HepG2 (cell line): Measurements from ENCODE around the gene BTF3L4. TPM values are rescaled to one million over a fixed set of nuclear protein-coding genes. Genes with fewer than 3 reads are reported as not detected.

Source experiments
- ARID5B ChIP-seq: IDR thresholded peaks from 2 replicates; pipeline ENCODE4 v1.4.0; 2020; ENCODE audit warnings: mild to moderate bottlenecking, missing genetic modification reagents
- BCL6 ChIP-seq: IDR thresholded peaks from 2 replicates; pipeline ENCODE4 v1.6.1; 2016; ENCODE audit warnings: missing genetic modification reagents, missing compliant biosample characterization
- CBX5 ChIP-seq: sonication (generic); formaldehyde crosslinking; IDR thresholded peaks from 2 replicates; pipeline ENCODE4 v1.4.0; 2020; ENCODE audit warnings: missing genetic modification reagents, borderline replicate concordance
- MEF2D ChIP-seq: sonication (generic); formaldehyde crosslinking; IDR thresholded peaks from 2 replicates; pipeline ENCODE4 v1.5.1; 2020; ENCODE audit warnings: mild to moderate bottlenecking, missing genetic modification reagents
- MXD4 ChIP-seq: IDR thresholded peaks from 2 replicates; pipeline ENCODE4 v1.6.1; 2016; ENCODE audit warnings: mild to moderate bottlenecking, missing biosample characterization, missing genetic modification reagents
- RXRA ChIP-seq: sonication (generic); formaldehyde crosslinking; IDR thresholded peaks from 2 replicates; pipeline ENCODE4 v1.5.1; 2020; ENCODE audit warnings: missing genetic modification reagents
- ZNF235 ChIP-seq: sonication (generic); formaldehyde crosslinking; IDR thresholded peaks from 2 replicates; pipeline ENCODE4 v1.8.1; 2023; ENCODE audit warnings: mild to moderate bottlenecking, missing genetic modification reagents, borderline replicate concordance
- ZNF441 ChIP-seq: sonication (generic); formaldehyde crosslinking; IDR thresholded peaks from 2 replicates; pipeline ENCODE4 v1.7.0; 2021; ENCODE audit warnings: missing genetic modification reagents, borderline replicate concordance
- ZNF563 ChIP-seq: sonication (generic); formaldehyde crosslinking; IDR thresholded peaks from 2 replicates; pipeline ENCODE4 v1.8.0; 2022; ENCODE audit warnings: mild to moderate bottlenecking, moderate library complexity, missing genetic modification reagents
- ZNF607 ChIP-seq: sonication (generic); formaldehyde crosslinking; IDR thresholded peaks from 2 replicates; pipeline ENCODE4 v1.5.1; 2020; ENCODE audit warnings: missing genetic modification reagents, mild to moderate bottlenecking, borderline replicate concordance
- ZNF639 ChIP-seq: conservative IDR thresholded peaks from 2 replicates; pipeline ENCODE4 v1.6.1; 2018; ENCODE audit warnings: missing genetic modification reagents
- ZNF652 ChIP-seq: IDR thresholded peaks from 2 replicates; pipeline ENCODE4 v1.6.1; 2016; ENCODE audit warnings: low read depth, borderline replicate concordance
- polyA plus RNA-seq, 8 experiments: library from polyadenylated mRNA; depleted of rRNA in 3 of 8; stranded (reverse) in 7 of 8; unstranded in 1 of 8; fragments of >200 nt; fragmentation: Illumina TruSeq in 4 of 8; extraction: Trizol in 4 of 8; gene quantifications; 2 replicates each; pipeline versions ENCODE4 v1.2.1 to v1.2.3, GENCODE V29; 2011 to 2016; ENCODE audit warnings: low read depth in 4 of 8, missing spikeins in 1 of 8, mixed read lengths in 1 of 8; ENCODE audit not compliant: insufficient read depth in 1 of 8
- total RNA-seq, 5 experiments: library from RNA; depleted of rRNA; stranded (reverse); fragments of >200 nt; fragmentation: Illumina TruSeq; extraction: Trizol; gene quantifications; 2 replicates each; pipeline ENCODE4 v1.2.3, GENCODE V29; 2016; ENCODE audit warnings: low read depth in 1 of 5
- TF ChIP-seq, protein P1 (sequence below), 2 experiments: sonication (generic) in 1 of 2; formaldehyde crosslinking in 1 of 2; IDR thresholded peaks; 2 replicates each; pipeline versions ENCODE4 v1.4.0 to v1.6.1; 2016 to 2020; ENCODE audit warnings: borderline replicate concordance in 1 of 2, low read depth in 1 of 2, mild to moderate bottlenecking in 1 of 2, missing genetic modification reagents in 1 of 2
- TF ChIP-seq, protein P2 (sequence below): IDR thresholded peaks from 2 replicates; pipeline ENCODE4 v1.6.1; 2016; ENCODE audit warnings: mild to moderate bottlenecking
- TF ChIP-seq, protein P3 (sequence below): sonication (generic); formaldehyde crosslinking; IDR thresholded peaks from 2 replicates; pipeline ENCODE4 v1.8.1; 2022; ENCODE audit warnings: mild to moderate bottlenecking, missing genetic modification reagents

BTF3L4 gene
- total and polyA plus RNA-seq, 2 of the 13 experiments (the other 11 are each of a cell fraction or from before 2014, with no cell fraction given), result 59.0 to 74.3 TPM

- TF ChIP-seq ZNF639 (CRISPR knock-in tag) (peak; percentile 70; the same call in 1 of the 2 replicates), CBX5 (CRISPR knock-in tag) (peak; percentile 16; the same call in 1 of the 2 replicates), BCL6 (CRISPR knock-in tag) (peak; percentile 10), MXD4 (peak; percentile 58; the same call in 1 of the 2 replicates), MEF2D (CRISPR knock-in tag) (peak; percentile 65), ZNF607 (no peak; the same call in 1 of the 2 replicates), ZNF652 (CRISPR knock-in tag) (no peak), ARID5B (CRISPR knock-in tag) (peak; percentile 28; the same call in 1 of the 2 replicates), ZNF563 (CRISPR knock-in tag) (peak; percentile 74; the same call in 1 of the 2 replicates), RXRA (CRISPR knock-in tag) (peak; percentile 36; the same call in 1 of the 2 replicates), ZNF441 (CRISPR knock-in tag) (peak; percentile 41; the same call in 1 of the 2 replicates), ZNF235 (CRISPR knock-in tag) (no peak)
- TF ChIP-seq, protein P1, sequence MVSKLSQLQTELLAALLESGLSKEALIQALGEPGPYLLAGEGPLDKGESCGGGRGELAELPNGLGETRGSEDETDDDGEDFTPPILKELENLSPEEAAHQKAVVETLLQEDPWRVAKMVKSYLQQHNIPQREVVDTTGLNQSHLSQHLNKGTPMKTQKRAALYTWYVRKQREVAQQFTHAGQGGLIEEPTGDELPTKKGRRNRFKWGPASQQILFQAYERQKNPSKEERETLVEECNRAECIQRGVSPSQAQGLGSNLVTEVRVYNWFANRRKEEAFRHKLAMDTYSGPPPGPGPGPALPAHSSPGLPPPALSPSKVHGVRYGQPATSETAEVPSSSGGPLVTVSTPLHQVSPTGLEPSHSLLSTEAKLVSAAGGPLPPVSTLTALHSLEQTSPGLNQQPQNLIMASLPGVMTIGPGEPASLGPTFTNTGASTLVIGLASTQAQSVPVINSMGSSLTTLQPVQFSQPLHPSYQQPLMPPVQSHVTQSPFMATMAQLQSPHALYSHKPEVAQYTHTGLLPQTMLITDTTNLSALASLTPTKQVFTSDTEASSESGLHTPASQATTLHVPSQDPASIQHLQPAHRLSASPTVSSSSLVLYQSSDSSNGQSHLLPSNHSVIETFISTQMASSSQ (IDR thresholded peaks at IDR 0.05; ENCODE audit: low read depth), result no peak; the same call in 1 of the 2 replicates
- TF ChIP-seq, protein P1 (CRISPR knock-in tag; IDR thresholded peaks at IDR 0.05; ENCODE audit: borderline replicate concordance), result peak; percentile 60; the same call in 1 of the 2 replicates
- TF ChIP-seq, protein P2, sequence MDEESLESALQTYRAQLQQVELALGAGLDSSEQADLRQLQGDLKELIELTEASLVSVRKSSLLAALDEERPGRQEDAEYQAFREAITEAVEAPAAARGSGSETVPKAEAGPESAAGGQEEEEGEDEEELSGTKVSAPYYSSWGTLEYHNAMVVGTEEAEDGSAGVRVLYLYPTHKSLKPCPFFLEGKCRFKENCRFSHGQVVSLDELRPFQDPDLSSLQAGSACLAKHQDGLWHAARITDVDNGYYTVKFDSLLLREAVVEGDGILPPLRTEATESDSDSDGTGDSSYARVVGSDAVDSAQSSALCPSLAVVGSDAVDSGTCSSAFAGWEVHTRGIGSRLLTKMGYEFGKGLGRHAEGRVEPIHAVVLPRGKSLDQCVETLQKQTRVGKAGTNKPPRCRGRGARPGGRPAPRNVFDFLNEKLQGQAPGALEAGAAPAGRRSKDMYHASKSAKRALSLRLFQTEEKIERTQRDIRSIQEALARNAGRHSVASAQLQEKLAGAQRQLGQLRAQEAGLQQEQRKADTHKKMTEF, result peak; percentile 76
- TF ChIP-seq, protein P3, sequence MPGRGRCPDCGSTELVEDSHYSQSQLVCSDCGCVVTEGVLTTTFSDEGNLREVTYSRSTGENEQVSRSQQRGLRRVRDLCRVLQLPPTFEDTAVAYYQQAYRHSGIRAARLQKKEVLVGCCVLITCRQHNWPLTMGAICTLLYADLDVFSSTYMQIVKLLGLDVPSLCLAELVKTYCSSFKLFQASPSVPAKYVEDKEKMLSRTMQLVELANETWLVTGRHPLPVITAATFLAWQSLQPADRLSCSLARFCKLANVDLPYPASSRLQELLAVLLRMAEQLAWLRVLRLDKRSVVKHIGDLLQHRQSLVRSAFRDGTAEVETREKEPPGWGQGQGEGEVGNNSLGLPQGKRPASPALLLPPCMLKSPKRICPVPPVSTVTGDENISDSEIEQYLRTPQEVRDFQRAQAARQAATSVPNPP (CRISPR knock-in tag), result peak; percentile 35; the same call in 1 of the 2 replicates
Observed at GRCh38 chr1:52055066-52055865, 829 bp upstream of the BTF3L4 start, which contains the start of gene TXNDC12 (continued).
